ENCODE results near the gene ACHE. TPM values are rescaled to one million over a fixed set of nuclear protein-coding genes. Genes with fewer than 3 reads are reported as not detected.

The ACHE gene
- total RNA-seq, 6 experiments from 2014 or later, result 0.59 to 6.0 (median 3.0) TPM

DNA sequence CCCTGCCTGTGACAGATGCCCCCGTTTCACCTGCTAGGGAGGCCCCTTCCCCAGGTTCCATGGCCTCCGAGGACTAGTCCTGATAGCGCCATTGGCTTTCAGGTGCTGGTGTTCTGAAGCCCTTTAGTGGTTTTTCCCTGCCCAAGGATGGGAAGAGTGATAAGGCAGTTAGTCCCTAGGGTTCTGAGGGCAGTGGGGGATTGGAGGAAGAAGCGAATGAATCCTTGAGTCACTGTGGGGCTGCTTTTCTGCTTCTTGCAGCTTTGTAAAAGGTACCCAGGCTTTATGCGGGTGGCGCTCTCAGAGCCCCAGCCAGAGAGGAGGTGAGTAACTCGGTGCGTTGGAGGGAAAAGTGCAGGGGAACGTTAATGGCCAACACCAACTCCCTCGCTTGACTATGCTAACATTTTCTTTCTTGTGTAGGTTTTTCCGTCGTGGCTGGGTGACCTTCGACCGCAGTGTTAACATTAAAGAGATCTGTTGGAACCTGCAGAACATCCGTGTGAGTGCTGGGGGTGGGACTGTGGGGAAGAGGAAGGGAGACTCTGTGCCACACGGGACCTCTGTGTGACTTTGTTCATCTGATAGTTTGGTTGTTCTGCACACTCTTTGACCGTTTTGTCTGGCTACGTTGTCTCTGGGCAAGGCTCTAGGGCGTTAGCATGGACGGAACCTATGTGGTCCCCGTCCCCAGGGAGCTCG is 10.1 kb downstream of the ACHE start:
- peaks cover 0 to 15% (median 7%) of the 10 kb centered on the region in 4 donors for H3K4me1 ChIP-seq
- intact Hi-C loops (cut with DNase I), result no loop called here
- TF ChIP-seq POLR2A (IDR thresholded peaks at IDR 0.05), result no peak
- TF ChIP-seq, protein P1, sequence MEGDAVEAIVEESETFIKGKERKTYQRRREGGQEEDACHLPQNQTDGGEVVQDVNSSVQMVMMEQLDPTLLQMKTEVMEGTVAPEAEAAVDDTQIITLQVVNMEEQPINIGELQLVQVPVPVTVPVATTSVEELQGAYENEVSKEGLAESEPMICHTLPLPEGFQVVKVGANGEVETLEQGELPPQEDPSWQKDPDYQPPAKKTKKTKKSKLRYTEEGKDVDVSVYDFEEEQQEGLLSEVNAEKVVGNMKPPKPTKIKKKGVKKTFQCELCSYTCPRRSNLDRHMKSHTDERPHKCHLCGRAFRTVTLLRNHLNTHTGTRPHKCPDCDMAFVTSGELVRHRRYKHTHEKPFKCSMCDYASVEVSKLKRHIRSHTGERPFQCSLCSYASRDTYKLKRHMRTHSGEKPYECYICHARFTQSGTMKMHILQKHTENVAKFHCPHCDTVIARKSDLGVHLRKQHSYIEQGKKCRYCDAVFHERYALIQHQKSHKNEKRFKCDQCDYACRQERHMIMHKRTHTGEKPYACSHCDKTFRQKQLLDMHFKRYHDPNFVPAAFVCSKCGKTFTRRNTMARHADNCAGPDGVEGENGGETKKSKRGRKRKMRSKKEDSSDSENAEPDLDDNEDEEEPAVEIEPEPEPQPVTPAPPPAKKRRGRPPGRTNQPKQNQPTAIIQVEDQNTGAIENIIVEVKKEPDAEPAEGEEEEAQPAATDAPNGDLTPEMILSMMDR (IDR thresholded peaks at IDR 0.05), result no peak
- no peak for DNase-seq
- no peak overlapping the region for H3K4me3 ChIP-seq
- peaks cover 5 to 78% (median 30%) of the 10 kb centered on the region in 4 donors for H3K36me3 ChIP-seq
- no peak for ATAC-seq
- 76% methylated on average over 18 of the region's 22 CpGs for WGBS (ENCODE audit: insufficient coverage, low coverage, low lambda C conversion rate, missing lambda C conversion rate)
- H3K27ac ChIP-seq, result no peak overlapping the region
- H3K27me3 ChIP-seq, result no peaks in the 10 kb centered on the region
- H3K9me3 ChIP-seq, result no peaks in the 10 kb centered on the region

DNA sequence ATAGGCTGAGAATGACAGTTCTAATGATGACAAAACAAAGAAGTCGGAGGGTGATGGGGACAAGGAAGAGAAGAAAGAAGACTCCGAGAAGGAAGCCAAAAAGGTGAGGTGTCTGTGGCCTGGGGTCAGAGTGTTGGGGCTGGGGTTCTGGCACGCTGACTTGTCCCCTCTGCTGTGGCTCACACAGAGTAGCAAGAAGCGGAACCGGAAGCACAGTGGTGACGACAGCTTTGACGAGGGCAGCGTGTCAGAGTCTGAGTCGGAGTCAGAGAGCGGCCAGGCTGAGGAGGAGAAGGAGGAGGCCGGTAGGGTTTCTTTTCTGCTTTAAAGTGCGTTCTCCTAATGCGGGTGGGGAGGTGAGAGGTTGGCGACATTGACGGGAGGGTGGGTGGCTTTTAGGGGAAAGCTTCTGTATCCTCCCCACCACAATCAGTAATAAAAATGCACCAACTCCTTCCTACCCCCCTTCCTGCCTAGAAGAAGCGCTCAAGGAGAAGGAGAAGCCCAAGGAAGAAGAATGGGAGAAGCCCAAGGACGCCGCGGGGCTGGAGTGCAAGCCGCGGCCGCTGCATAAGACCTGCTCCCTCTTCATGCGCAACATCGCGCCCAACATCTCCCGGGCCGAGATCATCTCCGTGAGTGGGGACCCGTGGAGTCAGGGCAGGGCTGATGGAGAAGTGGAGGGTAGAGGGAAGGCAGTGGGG is 10.8 kb downstream of the ACHE start:
- WGBS (ENCODE audit: insufficient coverage, low coverage, low lambda C conversion rate, missing lambda C conversion rate), result 86% methylated on average over 21 of the region's 29 CpGs
- intact Hi-C loops (cut with DNase I), result no loop called here
- peaks cover 5 to 80% (median 30%) of the 10 kb centered on the region in 4 donors for H3K36me3 ChIP-seq
- H3K4me3 ChIP-seq, result no peak overlapping the region
- TF ChIP-seq, protein P1 (IDR thresholded peaks at IDR 0.05), result no peak
- no peak for TF ChIP-seq POLR2A (IDR thresholded peaks at IDR 0.05)
- no peaks in the 10 kb centered on the region for H3K27me3 ChIP-seq
- ATAC-seq (no peak), DNase-seq (no peak)
- no peaks in the 10 kb centered on the region for H3K9me3 ChIP-seq
- H3K27ac ChIP-seq, result no peak overlapping the region
- H3K4me1 ChIP-seq, result peaks cover 0 to 15% (median 7%) of the 10 kb centered on the region in 4 donors

DNA sequence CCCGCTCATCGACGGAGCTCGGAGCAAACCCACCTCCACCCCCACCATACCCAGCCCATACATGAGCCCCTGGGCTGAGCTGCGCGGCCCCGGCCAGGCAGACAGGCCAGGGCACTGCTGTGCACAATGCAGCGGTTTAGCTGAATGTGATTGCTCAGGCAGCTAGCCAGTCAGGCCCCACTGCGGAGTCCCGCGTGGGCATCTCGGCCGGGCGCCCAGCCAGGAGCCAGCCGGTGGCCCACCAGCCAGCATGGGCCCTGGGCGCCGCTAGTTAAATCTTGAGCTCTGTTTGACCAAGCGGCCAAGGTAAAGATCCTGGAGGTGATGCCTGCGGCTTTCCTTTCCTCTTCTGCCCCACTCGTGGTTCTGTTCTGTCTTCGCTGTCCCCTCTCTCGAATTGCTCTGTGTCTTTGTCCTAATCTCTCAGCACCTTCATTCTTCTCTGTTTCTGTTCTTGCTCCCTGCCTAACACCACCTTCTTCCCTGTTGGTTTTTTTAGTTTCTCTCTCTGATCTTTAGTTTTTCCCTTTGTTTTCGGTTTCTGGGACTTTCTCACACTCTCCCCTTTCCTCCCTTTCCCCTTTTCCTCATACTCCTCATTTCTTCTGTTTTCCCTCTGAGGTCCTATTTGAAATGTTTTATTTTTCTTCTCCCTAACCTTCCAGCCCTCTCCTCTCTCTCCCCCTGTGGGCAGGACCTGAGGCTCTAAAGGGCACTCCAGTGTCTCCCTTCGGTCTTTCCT is 12.7 kb downstream of the ACHE start:
- peaks cover 5 to 85% (median 28%) of the 10 kb centered on the region in 4 donors for H3K36me3 ChIP-seq
- DNase-seq, result no peak
- 87% methylated on average over 11 of the region's 24 CpGs for WGBS (ENCODE audit: insufficient coverage, low coverage, low lambda C conversion rate, missing lambda C conversion rate)

DNA sequence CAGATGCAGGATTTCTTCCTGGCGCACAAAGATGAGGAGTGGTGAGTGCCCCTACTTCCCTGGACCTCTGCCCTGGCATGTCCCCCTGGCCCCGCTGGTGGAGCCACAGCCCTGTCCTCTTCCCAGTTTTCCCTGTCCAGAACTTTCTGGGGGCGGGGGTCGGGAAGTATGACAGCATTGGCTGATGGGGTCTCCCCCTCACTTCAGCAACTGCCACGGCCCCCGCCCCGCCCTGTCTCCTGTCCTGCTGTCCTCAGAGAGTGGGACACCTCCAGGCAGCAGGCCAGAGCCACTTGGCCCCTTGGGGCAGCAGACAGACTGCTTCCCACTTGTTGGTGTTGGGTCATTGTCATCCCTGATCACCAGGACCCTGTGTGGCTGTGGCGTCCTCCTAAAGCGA is 13.5 kb downstream of the ACHE start:
- no peak for ATAC-seq
- TF ChIP-seq, protein P1 (IDR thresholded peaks at IDR 0.05), result no peak
- no peak for TF ChIP-seq POLR2A (IDR thresholded peaks at IDR 0.05)
- H3K9me3 ChIP-seq, result no peaks in the 10 kb centered on the region
- no peak for DNase-seq
- H3K27me3 ChIP-seq, result no peaks in the 10 kb centered on the region
- peaks cover 5 to 81% (median 29%) of the 10 kb centered on the region in 4 donors for H3K36me3 ChIP-seq
- H3K27ac ChIP-seq, result no peak overlapping the region
- H3K4me3 ChIP-seq, result no peak overlapping the region
- peaks cover 0 to 6% (median 0%) of the 10 kb centered on the region in 4 donors for H3K4me1 ChIP-seq
- intact Hi-C loops (cut with DNase I), result no loop called here
- 90% methylated on average over 2 of the region's 9 CpGs for WGBS (ENCODE audit: insufficient coverage, low coverage, low lambda C conversion rate, missing lambda C conversion rate)

More for the DNA sequence above, 12.7 kb downstream of the ACHE start:
- TF ChIP-seq, protein P1 (IDR thresholded peaks at IDR 0.05), result no peak
- TF ChIP-seq POLR2A (IDR thresholded peaks at IDR 0.05), result no peak
- no peak overlapping the region for H3K4me3 ChIP-seq
- H3K27ac ChIP-seq, result no peak overlapping the region
- ATAC-seq, result no peak
- intact Hi-C loops (cut with DNase I), result no loop called here
- H3K27me3 ChIP-seq, result no peaks in the 10 kb centered on the region
- no peaks in the 10 kb centered on the region for H3K9me3 ChIP-seq
- peaks cover 0 to 6% (median 0%) of the 10 kb centered on the region in 4 donors for H3K4me1 ChIP-seq
